NT2/D1 (cell line): ENCODE measurements around the gene LGALS9B.
"Not testable (repeated sequence)": the region's sequence is repeated elsewhere in the genome, so short reads cannot be mapped to it uniquely, and the experiment has no call there.

Experiments
- YY1 ChIP-seq: IDR thresholded peaks from 2 replicates; pipeline ENCODE4 v1.6.1; 2011; ENCODE audit not compliant: insufficient read length, insufficient read depth
- ZNF274 ChIP-seq: IDR thresholded peaks from 2 replicates; pipeline ENCODE4 v1.6.1; 2011; ENCODE audit warnings: mild to moderate bottlenecking, low read depth, low read length

DNA sequence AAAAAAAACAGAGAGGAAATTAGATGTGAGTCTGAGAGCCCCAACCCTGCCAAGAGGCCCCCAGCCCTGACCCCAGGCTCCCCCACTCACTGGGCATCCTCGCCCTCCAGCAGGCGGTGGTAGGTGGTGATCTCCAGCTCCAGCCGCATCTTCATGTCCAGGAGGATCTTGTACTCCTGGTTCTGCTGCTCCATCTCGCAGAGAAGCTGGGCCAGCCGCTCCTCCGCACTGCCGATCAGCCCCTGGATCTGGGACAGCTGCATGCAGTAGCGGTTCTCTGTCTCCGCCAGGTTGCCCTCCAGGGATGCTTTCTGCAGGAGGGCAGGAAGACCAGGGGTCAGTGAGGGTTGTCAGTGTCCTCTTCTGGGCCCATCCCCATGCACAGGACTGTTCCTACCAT is 46.2 kb upstream of the LGALS9B start:
- TF ChIP-seq YY1, ZNF274: not testable (repeated sequence)
